T-cell (primary cell): Measurements from ENCODE around the gene LCMT2. TPM values are rescaled to one million over a fixed set of nuclear protein-coding genes. Genes with fewer than 3 reads are reported as not detected.

ENCODE experiments used
- ATAC-seq, 4 experiments: fragments of 200-7000 bp in 3 of 4; fragments of 150-1000 bp in 1 of 4; cut with Tn5 transposase; replicated peaks in 1 of 4; 1 replicate in 3 of 4; 2 replicates in 1 of 4; pipeline ENCODE4 v1.10.0; 2021; ENCODE audit warnings: moderate library complexity in 3 of 4, mild to moderate bottlenecking in 2 of 4, moderate number of reproducible peaks in 1 of 4
- CTCF ChIA-PET, 2 donors: fragments of 300-600 bp; sonication (Branson Sonifier 250); formaldehyde crosslinking; loops; one replicate each; lab custom pipeline; 2022; ENCODE audit warnings: antibody characterized with exemption in 2 of 2; lab: Charles Lee
- POLR2A ChIA-PET, 2 donors: fragments of 300-600 bp; sonication (Branson Sonifier 250); formaldehyde crosslinking; loops; one replicate each; lab custom pipeline; 2022; ENCODE audit warnings: antibody characterized with exemption in 2 of 2; lab: Charles Lee
- DNase-seq, 35 experiments: peaks; one replicate each; pipeline versions ENCODE4 v3.0.0 to v3.0.0-alpha.2; 2013 to 2023
- H3K27ac ChIP-seq: one replicate; pipeline ENCODE4 v1.5.1; 2013; ENCODE audit warnings: low read length
- H3K27me3 ChIP-seq, 2 experiments: replicated peaks in 1 of 2; 1 replicate in 1 of 2; 2 replicates in 1 of 2; pipeline versions ENCODE4 v1.6.1 to v1.7.0; 2013; ENCODE audit warnings: low read length in 1 of 2, mixed read lengths in 1 of 2; ENCODE audit not compliant: control insufficient read depth in 2 of 2, insufficient read depth in 2 of 2; ENCODE audit errors: extremely low read depth in 1 of 2
- H3K36me3 ChIP-seq, 2 donors: 1 replicate in 1 of 2; 2 replicates in 1 of 2; pipeline versions ENCODE4 v1.6.1 to v1.7.0; 2013; ENCODE audit warnings: low read length in 1 of 2; ENCODE audit not compliant: control insufficient read depth in 2 of 2, insufficient read depth in 1 of 2; ENCODE audit errors: extremely low read depth in 1 of 2
- H3K4me1 ChIP-seq, 2 experiments: 1 replicate in 1 of 2; 2 replicates in 1 of 2; pipeline versions ENCODE4 v1.6.1 to v1.7.0; 2013; ENCODE audit warnings: low read length in 2 of 2, mixed read lengths in 1 of 2; ENCODE audit not compliant: insufficient read depth in 2 of 2, control insufficient read depth in 1 of 2; ENCODE audit errors: extremely low read depth in 1 of 2
- H3K4me3 ChIP-seq, 2 donors: 1 replicate in 1 of 2; 2 replicates in 1 of 2; pipeline versions ENCODE4 v1.5.1 to v1.7.0; 2013; ENCODE audit warnings: mild to moderate bottlenecking in 2 of 2, low read length in 1 of 2, moderate library complexity in 1 of 2; ENCODE audit not compliant: control insufficient read depth in 1 of 2; ENCODE audit errors: extremely low read depth in 1 of 2
- H3K9me3 ChIP-seq: 2 replicates; pipeline ENCODE4 v1.7.0; 2013
- H3K27ac Mint-ChIP-seq, 2 donors: one replicate each; pipeline ENCODE4 v1.8.0; 2020 to 2021; ENCODE audit warnings: mild to moderate bottlenecking in 2 of 2, mixed read lengths in 2 of 2
- H3K27me3 Mint-ChIP-seq, 2 donors: one replicate each; pipeline ENCODE4 v1.8.0; 2021 to 2022; ENCODE audit warnings: mixed read lengths in 2 of 2
- H3K36me3 Mint-ChIP-seq: one replicate; pipeline ENCODE4 v1.8.0; 2021; ENCODE audit warnings: mixed read lengths
- H3K4me1 Mint-ChIP-seq, 3 donors: one replicate each; pipeline ENCODE4 v1.8.0; 2020 to 2022; ENCODE audit warnings: mixed read lengths in 3 of 3, mild to moderate bottlenecking in 1 of 3
- H3K4me3 Mint-ChIP-seq, 3 donors: one replicate each; pipeline ENCODE4 v1.8.0; 2020 to 2022; ENCODE audit warnings: mild to moderate bottlenecking in 3 of 3, mixed read lengths in 3 of 3, moderate library complexity in 3 of 3
- H3K9me3 Mint-ChIP-seq, 3 donors: one replicate each; pipeline ENCODE4 v1.8.0; 2020 to 2022; ENCODE audit warnings: mixed read lengths in 3 of 3
- WGBS: methylation state at CpG from one replicate; pipeline ENCODE4 v1.1.5; 2013; ENCODE audit warnings: missing lambda C conversion rate; ENCODE audit not compliant: insufficient coverage; 5-methylcytosine and 5-hydroxymethylcytosine counted together
- total RNA-seq, 35 experiments: library from RNA in 6 of 35; stranded (reverse) in 6 of 35; fragments of 120-200 nt in 1 of 35; gene quantifications; one replicate each; pipeline versions ENCODE4 v1.2.1 to v1.2.4 and lab custom pipeline; 2013 to 2026

The LCMT2 gene
- total RNA-seq, 5 donors from 2014 or later (not counting 1 experiment from before 2014, with no cell fraction given): 9.3 to 13.6 (median 10.7) TPM

DNA sequence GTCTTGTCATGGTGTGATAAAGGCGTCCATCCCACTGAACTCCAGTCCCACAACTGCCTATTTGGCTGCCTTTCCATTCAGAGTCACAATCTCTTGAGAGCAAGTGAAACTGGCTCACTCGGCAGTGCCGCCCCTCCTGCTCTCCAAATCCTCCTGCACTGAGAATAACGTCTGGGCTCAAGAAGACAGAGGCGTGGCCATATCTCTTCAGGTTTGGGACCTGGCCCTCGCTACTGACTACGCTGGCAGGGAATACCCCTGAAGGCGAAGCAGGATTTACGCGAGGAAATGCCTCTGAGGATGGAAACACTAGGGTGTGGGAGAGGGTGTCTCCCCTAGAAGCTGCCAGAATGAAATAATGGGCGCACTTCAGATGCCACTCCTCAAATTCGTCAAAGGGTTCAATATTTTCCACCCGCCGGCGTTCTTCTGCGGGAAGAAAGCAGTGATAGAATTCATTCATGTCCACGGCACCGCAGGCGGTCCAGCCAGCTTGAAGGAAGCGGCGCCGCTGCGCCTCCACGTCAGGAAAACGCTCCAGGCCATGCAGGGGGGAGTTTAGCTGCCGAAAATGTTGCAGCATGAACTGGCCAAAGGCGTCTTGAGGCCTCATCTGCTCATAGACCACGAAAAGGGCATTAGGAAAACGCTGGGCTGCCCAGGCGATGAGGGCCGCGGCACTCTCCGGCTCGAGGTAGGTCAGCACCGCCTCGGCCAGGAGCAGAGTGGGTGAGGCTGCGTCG lies 985 bp downstream of the LCMT2 start:
- H3K4me1 Mint-ChIP-seq: peaks cover 30 to 49% (median 39%) of the 10 kb centered on the region in 3 donors
- DNase-seq: peak in 9 of 35 experiments; percentile 0 to 19 (median 3)
- Histone ChIP-seq H3K36me3 (peaks cover 0 to 5% of the 10 kb centered on the region in 2 donors), H3K4me3 (peak overlapping the region; percentile 92), H3K27me3 (no peaks in the 10 kb centered on the region), H3K9me3 (no peaks in the 10 kb centered on the region), H3K4me1 (peaks cover 12 to 21% of the 10 kb centered on the region in 2 experiments), H3K27ac (peak overlapping the region; percentile 94)
- H3K27ac Mint-ChIP-seq: peak overlapping the region; percentile 94 to 99
- no peak for ATAC-seq
- no peaks in the 10 kb centered on the region for H3K9me3 Mint-ChIP-seq
- 32% methylated on average over 38 of the region's 38 CpGs for WGBS
- CTCF ChIA-PET: no interaction called here
- POLR2A ChIA-PET: interaction anchor here in 1 of 2 donors (1.0 kb wide), 1 partner anchor 223 kb away, joined by 3 read pairs; no protein-coding TSS in a partner anchor
- H3K36me3 Mint-ChIP-seq: peaks cover 24% of the 10 kb centered on the region
- H3K4me3 Mint-ChIP-seq: peak overlapping the region; percentile 92 to 96 (median 95)
- no peaks in the 10 kb centered on the region for H3K27me3 Mint-ChIP-seq

DNA sequence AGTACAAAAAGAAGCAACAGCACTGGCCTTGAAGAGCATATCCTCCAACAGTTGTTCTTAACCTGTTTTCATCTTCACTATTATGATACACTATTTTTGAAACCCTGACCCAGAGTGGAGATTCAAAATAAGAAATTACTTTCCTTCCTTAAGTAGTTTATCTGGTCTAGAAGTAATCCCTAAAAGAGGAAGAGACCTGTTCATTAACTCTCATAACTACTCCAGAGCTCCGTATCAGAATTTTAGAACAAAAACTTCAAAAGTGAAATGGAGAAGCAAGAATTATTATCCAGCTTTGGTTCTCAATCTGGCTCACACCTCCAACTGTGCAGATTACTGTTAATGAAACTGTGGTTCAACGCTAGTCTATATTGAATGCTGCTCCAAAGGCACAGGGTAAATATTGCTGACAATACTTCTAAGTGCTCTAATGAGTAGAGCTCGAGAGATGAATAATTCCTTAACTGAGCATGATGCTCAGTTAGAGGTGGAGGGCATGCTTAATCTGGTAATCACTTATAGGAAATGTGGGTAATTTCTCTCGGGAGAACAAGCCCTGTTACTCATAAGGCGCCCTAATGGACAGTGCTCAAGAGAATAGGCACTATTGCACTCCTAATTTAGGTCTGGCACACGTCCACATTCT lies 5.2 kb downstream of the LCMT2 start:
- H3K9me3 Mint-ChIP-seq: no peaks in the 10 kb centered on the region
- no peak overlapping the region for H3K27ac Mint-ChIP-seq
- H3K4me3 Mint-ChIP-seq: no peak overlapping the region
- no peak overlapping the region for H3K27ac ChIP-seq
- no peak overlapping the region for H3K4me3 ChIP-seq
- DNase-seq: no peak
- H3K27me3 ChIP-seq: no peaks in the 10 kb centered on the region
- H3K36me3 ChIP-seq: no peaks in the 10 kb centered on the region
- peaks cover 0 to 4% of the 10 kb centered on the region in 2 donors for H3K27me3 Mint-ChIP-seq
- peaks cover 22 to 30% (median 26%) of the 10 kb centered on the region in 3 donors for H3K4me1 Mint-ChIP-seq
- H3K9me3 ChIP-seq: no peaks in the 10 kb centered on the region
- H3K4me1 ChIP-seq: peaks cover 7 to 17% of the 10 kb centered on the region in 2 experiments
- no peak for ATAC-seq
- H3K36me3 Mint-ChIP-seq: peaks cover 13% of the 10 kb centered on the region
- ChIA-PET POLR2A (interaction anchor here in 1 of 2 donors (0.5 kb wide), 1 partner anchor 67 kb away, joined by 4 read pairs; no protein-coding TSS in a partner anchor), CTCF (interaction anchor here in 1 of 2 donors (0.6 to 1.1 kb wide), 2 partner anchors 100 to 1667 kb away, joined by 3 read pairs; no protein-coding TSS in a partner anchor)
- 63% methylated on average over 1 of the region's 6 CpGs for WGBS

DNA sequence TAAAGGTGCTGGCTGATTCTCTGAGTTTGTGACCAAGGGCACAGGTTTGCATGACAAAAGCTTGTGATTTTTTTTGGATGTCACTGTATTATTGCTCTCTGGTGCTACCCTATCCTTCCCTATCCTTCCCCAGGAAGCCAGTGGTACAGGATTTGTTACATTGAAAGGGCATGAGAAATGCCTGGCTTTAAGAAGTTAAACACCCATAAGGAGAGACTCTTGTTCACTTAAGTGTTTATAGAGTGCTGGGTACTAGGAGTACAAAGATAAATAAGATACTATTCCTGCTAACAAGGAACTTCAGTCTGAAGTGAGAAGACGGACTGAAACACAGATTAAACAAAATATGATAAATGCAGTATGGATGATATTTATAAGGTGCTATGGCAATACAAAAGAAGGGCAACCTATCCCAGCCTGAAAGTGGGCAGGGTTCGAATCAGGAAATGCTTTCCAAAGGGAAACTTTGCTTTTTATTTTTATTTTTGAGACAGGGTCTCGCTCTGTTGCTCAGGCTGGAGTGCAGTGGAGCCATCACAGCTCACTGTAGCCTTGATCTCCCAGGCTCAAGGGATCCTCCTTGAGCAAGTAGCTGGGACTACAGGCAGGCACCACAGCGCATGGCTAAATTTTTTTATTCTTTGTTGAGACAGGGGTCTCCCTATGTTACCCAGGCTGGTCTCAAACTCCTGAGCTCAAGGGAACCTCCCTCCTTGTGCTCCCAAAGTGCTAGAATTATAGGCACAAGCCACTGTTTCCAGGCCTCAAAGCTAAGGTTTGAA lies 11.2 kb downstream of the LCMT2 start:
- H3K4me1 ChIP-seq: no peaks in the 10 kb centered on the region
- ChIA-PET POLR2A (interaction anchor here in 1 of 2 donors (0.6 kb wide), 1 partner anchor 508 kb away, joined by 3 read pairs; no protein-coding TSS in a partner anchor), CTCF (interaction anchor here in 1 of 2 donors (1.1 kb wide), 1 partner anchor 57 kb away, joined by 3 read pairs; no protein-coding TSS in a partner anchor)
- no peaks in the 10 kb centered on the region for H3K9me3 ChIP-seq
- no peak overlapping the region for H3K27ac Mint-ChIP-seq
- H3K4me3 Mint-ChIP-seq: no peak overlapping the region
- H3K4me1 Mint-ChIP-seq: no peaks in the 10 kb centered on the region
- H3K36me3 Mint-ChIP-seq: no peaks in the 10 kb centered on the region
- H3K27me3 ChIP-seq: peaks cover 0 to 7% of the 10 kb centered on the region in 2 experiments
- DNase-seq (no peak), ATAC-seq (no peak)
- no peak overlapping the region for H3K4me3 ChIP-seq
- 67% methylated on average over 2 of the region's 4 CpGs for WGBS
- no peak overlapping the region for H3K27ac ChIP-seq
- H3K27me3 Mint-ChIP-seq: peaks cover 19 to 23% of the 10 kb centered on the region in 2 donors
- no peaks in the 10 kb centered on the region for H3K9me3 Mint-ChIP-seq
- no peaks in the 10 kb centered on the region for H3K36me3 ChIP-seq

DNA sequence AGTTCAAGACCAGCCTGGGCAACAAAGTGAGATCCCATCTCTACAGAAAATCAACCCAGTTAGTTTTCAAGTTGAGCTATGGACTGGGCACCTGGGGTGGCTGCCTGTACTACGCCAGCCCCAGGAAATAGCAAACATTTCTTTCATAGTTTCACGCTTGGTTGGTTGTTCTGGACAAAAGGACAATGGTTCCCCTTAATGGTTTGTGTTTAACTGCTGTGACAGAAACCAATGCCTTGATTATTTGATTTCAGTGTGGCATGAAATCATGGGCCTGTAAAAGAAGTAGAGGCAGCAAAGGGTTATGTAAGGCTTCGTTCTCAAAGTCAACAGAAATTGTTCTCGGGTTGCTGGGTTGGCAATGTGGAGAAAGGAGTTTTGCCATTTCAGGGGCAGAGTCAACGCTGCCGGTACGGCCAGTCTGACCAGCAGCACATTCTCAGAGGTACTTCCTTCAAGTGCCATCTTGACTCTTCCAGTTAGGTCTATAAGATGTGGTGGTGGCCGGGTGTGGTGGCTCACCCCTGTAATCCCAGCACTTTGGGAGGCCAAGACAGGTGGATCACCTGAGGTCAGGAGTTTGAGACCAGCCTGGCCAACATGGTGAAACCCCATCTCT lies 12.7 kb downstream of the LCMT2 start:
- WGBS: 100% methylated on average over 1 of the region's 8 CpGs
- no peaks in the 10 kb centered on the region for H3K4me1 Mint-ChIP-seq
- Histone ChIP-seq H3K36me3 (no peaks in the 10 kb centered on the region), H3K27ac (no peak overlapping the region), H3K9me3 (no peaks in the 10 kb centered on the region), H3K27me3 (peaks cover 0 to 7% of the 10 kb centered on the region in 2 experiments), H3K4me3 (no peak overlapping the region), H3K4me1 (no peaks in the 10 kb centered on the region)
- no peak overlapping the region for H3K27ac Mint-ChIP-seq
- CTCF ChIA-PET: no interaction called here
- peaks cover 27 to 28% of the 10 kb centered on the region in 2 donors for H3K27me3 Mint-ChIP-seq
- ATAC-seq: no peak
- no peaks in the 10 kb centered on the region for H3K36me3 Mint-ChIP-seq
- H3K4me3 Mint-ChIP-seq: no peak overlapping the region
- POLR2A ChIA-PET: no interaction called here
- H3K9me3 Mint-ChIP-seq: no peaks in the 10 kb centered on the region
- DNase-seq: no peak

DNA sequence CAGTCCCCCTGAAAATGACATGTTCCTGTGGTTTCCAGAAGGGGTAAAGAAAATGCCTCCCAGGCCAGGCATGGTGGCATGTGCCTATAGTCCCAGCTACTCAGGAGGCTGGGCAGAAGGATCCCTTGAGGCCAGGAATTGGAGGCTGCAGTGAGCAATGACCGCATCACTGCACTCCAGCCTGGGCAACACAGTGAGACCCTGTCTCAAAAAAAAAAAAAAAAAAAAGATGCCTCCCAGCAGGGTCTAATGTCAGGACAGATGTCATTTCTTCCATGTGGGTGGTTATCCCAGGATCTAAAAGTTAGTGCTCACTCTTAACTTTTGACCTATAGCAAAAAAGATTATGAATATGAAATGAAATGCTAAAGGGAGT lies 13.4 kb downstream of the LCMT2 start:
- CTCF ChIA-PET: interaction anchor here in 1 of 2 donors (0.5 kb wide), 1 partner anchor 42 kb away, joined by 5 read pairs; no protein-coding TSS in a partner anchor
- peaks cover 0 to 7% of the 10 kb centered on the region in 2 experiments for H3K27me3 ChIP-seq
- Mint-ChIP-seq H3K27me3 (peaks cover 28 to 29% of the 10 kb centered on the region in 2 donors), H3K4me3 (no peak overlapping the region), H3K36me3 (no peaks in the 10 kb centered on the region), H3K4me1 (no peaks in the 10 kb centered on the region), H3K27ac (no peak overlapping the region), H3K9me3 (no peaks in the 10 kb centered on the region)
- no peaks in the 10 kb centered on the region for H3K36me3 ChIP-seq
- POLR2A ChIA-PET: interaction anchor here in 1 of 2 donors (0.6 kb wide), 1 partner anchor 392 kb away, joined by 6 read pairs; no protein-coding TSS in a partner anchor
- WGBS: 100% methylated on average over 1 of the region's 1 CpG
- H3K4me1 ChIP-seq: no peaks in the 10 kb centered on the region
- no peak overlapping the region for H3K4me3 ChIP-seq
- H3K27ac ChIP-seq: no peak overlapping the region
- H3K9me3 ChIP-seq: no peaks in the 10 kb centered on the region
- DNase-seq: no peak
- ATAC-seq: no peak
